ENCODE results near the gene SLC30A2. TPM values are rescaled to one million over a fixed set of nuclear protein-coding genes. Genes with fewer than 3 reads are reported as not detected.

Gene SLC30A2
- total RNA-seq, 1 donor from 2014 or later = not detected

GRCh38 chr1:26057189-26057588 is 11.3 kb upstream of the SLC30A2 start:
- H3K27me3 ChIP-seq (ENCODE audit: control insufficient read depth, insufficient read depth, low read length) = peaks cover 6% of the 10 kb centered on the region
- DNase-seq (ENCODE audit: low read depth) (no peak), FAIRE-seq (no peak)
- H3K4me3 ChIP-seq (ENCODE audit: low read depth, low read length) = no peak overlapping the region
- H3K36me3 ChIP-seq (ENCODE audit: control insufficient read depth, insufficient read depth, low read length) = no peaks in the 10 kb centered on the region
- no peak for TF ChIP-seq CTCF (IDR thresholded peaks at IDR 0.05; ENCODE audit: insufficient read depth, low read length, severe bottlenecking)

- Histone ChIP-seq H3K27me3 (ENCODE audit: control insufficient read depth, insufficient read depth, low read length) (peaks cover 4% of the 10 kb centered on the region), H3K36me3 (ENCODE audit: control insufficient read depth, insufficient read depth, low read length) (no peaks in the 10 kb centered on the region), H3K4me3 (ENCODE audit: low read depth, low read length) (no peak overlapping the region)
- DNase-seq (ENCODE audit: low read depth) (no peak), FAIRE-seq (no peak)
- no peak for TF ChIP-seq CTCF (IDR thresholded peaks at IDR 0.05; ENCODE audit: insufficient read depth, low read length, severe bottlenecking)
Measured at GRCh38 chr1:26055041-26055440, 9.1 kb upstream of the SLC30A2 start.

GRCh38 chr1:26053718-26054560 is 8.0 kb upstream of the SLC30A2 start:
- Histone ChIP-seq H3K36me3 (ENCODE audit: control insufficient read depth, insufficient read depth, low read length) (no peaks in the 10 kb centered on the region), H3K4me3 (ENCODE audit: low read depth, low read length) (no peak overlapping the region), H3K27me3 (ENCODE audit: control insufficient read depth, insufficient read depth, low read length) (peaks cover 6% of the 10 kb centered on the region)
- TF ChIP-seq CTCF (IDR thresholded peaks at IDR 0.05; ENCODE audit: insufficient read depth, low read length, severe bottlenecking) = no peak
- FAIRE-seq = no peak
- no peak for DNase-seq (ENCODE audit: low read depth)

- H3K36me3 ChIP-seq (ENCODE audit: control insufficient read depth, insufficient read depth, low read length) = no peaks in the 10 kb centered on the region
- H3K4me3 ChIP-seq (ENCODE audit: low read depth, low read length) = no peak overlapping the region
- peaks cover 18% of the 10 kb centered on the region for H3K27me3 ChIP-seq (ENCODE audit: control insufficient read depth, insufficient read depth, low read length)
- no peak for TF ChIP-seq CTCF (IDR thresholded peaks at IDR 0.05; ENCODE audit: insufficient read depth, low read length, severe bottlenecking)
- FAIRE-seq (no peak), DNase-seq (ENCODE audit: low read depth) (no peak)
Measured at GRCh38 chr1:26050248-26050640, 4.3 kb upstream of the SLC30A2 start.

GRCh38 chr1:26049531-26050247 is 3.8 kb upstream of the SLC30A2 start:
- Histone ChIP-seq H3K4me3 (ENCODE audit: low read depth, low read length) (no peak overlapping the region), H3K36me3 (ENCODE audit: control insufficient read depth, insufficient read depth, low read length) (no peaks in the 10 kb centered on the region), H3K27me3 (ENCODE audit: control insufficient read depth, insufficient read depth, low read length) (peaks cover 23% of the 10 kb centered on the region)
- FAIRE-seq (no peak), DNase-seq (ENCODE audit: low read depth) (no peak)
- no peak for TF ChIP-seq CTCF (IDR thresholded peaks at IDR 0.05; ENCODE audit: insufficient read depth, low read length, severe bottlenecking)

Data from bronchial epithelial cell (primary cell).